ENCODE data around the gene BMP6. TPM values are rescaled to one million over a fixed set of nuclear protein-coding genes. Genes with fewer than 3 reads are reported as not detected.

The BMP6 gene
- total and polyA plus RNA-seq, 2 of the 4 experiments (the other 2 are of a cell fraction) = 0.18 to 0.19 TPM

GRCh38 chr6:7924867-7925266 is 199.0 kb downstream of the BMP6 start:
- intact Hi-C loops (cut with micrococcal nuclease) (no loop called here), dilution Hi-C loops (cut with HindIII; ENCODE audit: low sequenced_read_pairs, unreplicated experiment) (no loop called here), in situ Hi-C loops (cut with MboI; ENCODE audit: low sequenced_read_pairs) (no loop called here)
- H3K4me2 ChIP-seq (ENCODE audit: low read depth, low read length) = no peak overlapping the region
- no peak overlapping the region for H3K23ac ChIP-seq (ENCODE audit: low read depth, low read length)
- no peak overlapping the region for H4K91ac ChIP-seq (ENCODE audit: insufficient read depth, low read depth, low read length)
- no TSS peak for BruUV-seq (replicated peaks)
- H2BK5ac ChIP-seq (ENCODE audit: low read depth, low read length, poor library complexity, severe bottlenecking) = no peak overlapping the region
- ChIA-PET POLR2A (ENCODE audit: unreplicated experiment) (no interaction called here), CTCF (no interaction called here)
- H3K18ac ChIP-seq (ENCODE audit: low read depth, low read length) = no peak overlapping the region
- DNase-seq = no peak
- H3K9me1 ChIP-seq (ENCODE audit: insufficient read depth, low read length) = no peaks in the 10 kb centered on the region
- no peak overlapping the region for H2AK9ac ChIP-seq (replicated peaks; ENCODE audit: low read depth, low read length, poor library complexity)
- H3K56ac ChIP-seq (ENCODE audit: extremely low read depth, insufficient read depth, low read length) = no peak overlapping the region
- H4K8ac ChIP-seq (ENCODE audit: low read depth in 2 of 2, low read length in 2 of 2) = no peak overlapping the region
- TF ChIP-seq RFX5 (IDR thresholded peaks at IDR 0.05; ENCODE audit: low read depth, low read length) (no peak), RAD21 (IDR thresholded peaks at IDR 0.05; ENCODE audit: low read length) (no peak), FOS (IDR thresholded peaks at IDR 0.05; ENCODE audit: low read depth, low read length) (no peak), ELK1 (IDR thresholded peaks at IDR 0.05; ENCODE audit: borderline replicate concordance, low read depth, low read length) (no peak), CHD1 (IDR thresholded peaks at IDR 0.05; ENCODE audit: low read depth, low read length) (no peak), CTCF (conservative IDR thresholded peaks at IDR 0.05; ENCODE audit: low read depth, low read length) (no peak), MXI1 (IDR thresholded peaks at IDR 0.05; ENCODE audit: borderline replicate concordance, low read depth, low read length) (no peak), RCOR1 (IDR thresholded peaks at IDR 0.05; ENCODE audit: insufficient replicate concordance, low read length) (no peak), CEBPB (IDR thresholded peaks at IDR 0.05; ENCODE audit: low read depth, low read length) (no peak)
- peaks cover 2% of the 10 kb centered on the region; the same call in 1 of the 2 replicates for H3K9me3 ChIP-seq (ENCODE audit: control insufficient read depth, insufficient read depth, low read length)
- ATAC-seq (ENCODE audit: low read depth) = no peak
- no peak overlapping the region for H2AFZ ChIP-seq (replicated peaks; ENCODE audit: low read length, poor library complexity)
- peaks cover 4% of the 10 kb centered on the region; the same call in 1 of the 2 replicates for H3K27me3 ChIP-seq (ENCODE audit: control insufficient read depth, insufficient read depth, low read length)
- no peak overlapping the region for H2BK15ac ChIP-seq (ENCODE audit: low read depth, low read length)
- no peak overlapping the region for H3K4ac ChIP-seq (ENCODE audit: low read depth, low read length)
- no peak overlapping the region for H2AK5ac ChIP-seq (ENCODE audit: low read depth, low read length)
- H3K4me3 ChIP-seq (ENCODE audit: insufficient read depth, low read depth, low read length) = no peak overlapping the region
- no peaks in the 10 kb centered on the region for H3K79me1 ChIP-seq (ENCODE audit: low read depth in 1 of 2, low read length in 2 of 2)
- H3K14ac ChIP-seq (replicated peaks; ENCODE audit: low read depth, low read length) = no peak overlapping the region
- no peak overlapping the region for H3K9ac ChIP-seq (ENCODE audit: low read depth, low read length)
- no peak overlapping the region for H4K5ac ChIP-seq (ENCODE audit: low read depth, low read length)
- no peaks in the 10 kb centered on the region for H3K36me3 ChIP-seq (ENCODE audit: control insufficient read depth, insufficient read depth, low read length)
- no peak overlapping the region for H2BK20ac ChIP-seq (ENCODE audit: low read depth, low read length)
- H3K4me1 ChIP-seq (ENCODE audit: control insufficient read depth, insufficient read depth, low read length) = no peaks in the 10 kb centered on the region
- H3K27ac ChIP-seq (ENCODE audit: insufficient read depth, low read length) = no peak overlapping the region
- no peak overlapping the region for H2BK120ac ChIP-seq (ENCODE audit: low read depth, low read length)
- no peaks in the 10 kb centered on the region for H4K20me1 ChIP-seq (ENCODE audit: insufficient read depth, low read length)
